Bronchial epithelial cell (primary cell): ENCODE measurements around the gene RPL37. TPM values are rescaled to one million over a fixed set of nuclear protein-coding genes. Genes with fewer than 3 reads are reported as not detected.

Source experiments
- DNase-seq: peaks from one replicate; pipeline ENCODE4 v3.0.0-alpha.2; 2010; ENCODE audit warnings: low read depth
- FAIRE-seq: peaks from 2 replicates; lab custom pipeline; 2011; peaks lifted over from hg19 to GRCh38; lab: Jason Lieb, UNC
- H3K27me3 ChIP-seq: 2 replicates; pipeline ENCODE4 v1.5.1; 2011; ENCODE audit warnings: low read length; ENCODE audit not compliant: control insufficient read depth, insufficient read depth
- H3K36me3 ChIP-seq: 2 replicates; pipeline ENCODE4 v1.5.1; 2011; ENCODE audit warnings: low read length; ENCODE audit not compliant: control insufficient read depth, insufficient read depth
- H3K4me3 ChIP-seq: 2 replicates; pipeline ENCODE4 v1.5.1; 2011; ENCODE audit warnings: mild to moderate bottlenecking, low read depth, low read length, control low read depth
- total RNA-seq: library from RNA; depleted of rRNA; stranded (reverse); fragments of >200 nt; gene quantifications from 2 replicates; pipeline ENCODE4 v1.2.1, GENCODE V29; 2014
- TF ChIP-seq, protein P1 (sequence below): IDR thresholded peaks from 2 replicates; pipeline ENCODE4 v1.5.1; 2011; ENCODE audit warnings: mild to moderate bottlenecking, moderate library complexity, low read length, control low read depth, inconsistent platforms; ENCODE audit not compliant: insufficient read depth, severe bottlenecking

Gene RPL37
- total RNA-seq, 1 donor from 2014 or later: 264 TPM

DNA sequence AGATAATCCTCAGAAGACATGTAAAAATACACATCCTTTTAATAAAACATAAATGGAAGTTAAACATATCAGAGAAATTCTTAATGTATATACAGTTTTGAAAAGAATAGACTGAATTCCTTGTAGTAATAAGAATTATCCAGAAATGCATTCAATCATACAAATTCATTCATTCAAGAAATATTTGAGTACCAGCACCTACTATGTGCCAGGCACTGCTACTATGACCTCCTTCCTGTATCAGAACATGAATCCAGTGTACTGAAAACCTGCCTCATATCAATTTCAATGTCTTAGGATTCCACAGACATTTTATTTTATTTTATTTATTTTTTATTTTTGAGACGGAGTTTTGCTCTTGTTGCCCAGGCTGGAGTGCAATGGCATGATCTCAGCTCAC lies 50.1 kb downstream of the RPL37 start:
- TF ChIP-seq, protein P1, sequence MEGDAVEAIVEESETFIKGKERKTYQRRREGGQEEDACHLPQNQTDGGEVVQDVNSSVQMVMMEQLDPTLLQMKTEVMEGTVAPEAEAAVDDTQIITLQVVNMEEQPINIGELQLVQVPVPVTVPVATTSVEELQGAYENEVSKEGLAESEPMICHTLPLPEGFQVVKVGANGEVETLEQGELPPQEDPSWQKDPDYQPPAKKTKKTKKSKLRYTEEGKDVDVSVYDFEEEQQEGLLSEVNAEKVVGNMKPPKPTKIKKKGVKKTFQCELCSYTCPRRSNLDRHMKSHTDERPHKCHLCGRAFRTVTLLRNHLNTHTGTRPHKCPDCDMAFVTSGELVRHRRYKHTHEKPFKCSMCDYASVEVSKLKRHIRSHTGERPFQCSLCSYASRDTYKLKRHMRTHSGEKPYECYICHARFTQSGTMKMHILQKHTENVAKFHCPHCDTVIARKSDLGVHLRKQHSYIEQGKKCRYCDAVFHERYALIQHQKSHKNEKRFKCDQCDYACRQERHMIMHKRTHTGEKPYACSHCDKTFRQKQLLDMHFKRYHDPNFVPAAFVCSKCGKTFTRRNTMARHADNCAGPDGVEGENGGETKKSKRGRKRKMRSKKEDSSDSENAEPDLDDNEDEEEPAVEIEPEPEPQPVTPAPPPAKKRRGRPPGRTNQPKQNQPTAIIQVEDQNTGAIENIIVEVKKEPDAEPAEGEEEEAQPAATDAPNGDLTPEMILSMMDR: no peak
- no peak for DNase-seq
- Histone ChIP-seq H3K4me3 (no peak overlapping the region), H3K36me3 (no peaks in the 10 kb centered on the region), H3K27me3 (no peaks in the 10 kb centered on the region)
- FAIRE-seq: no peak

- Histone ChIP-seq H3K27me3 (no peaks in the 10 kb centered on the region), H3K36me3 (no peaks in the 10 kb centered on the region), H3K4me3 (no peak overlapping the region)
- FAIRE-seq (no peak), DNase-seq (no peak)
- TF ChIP-seq, protein P1: no peak
These were observed 50.9 kb downstream of the RPL37 start for GRCh38 chr5:40784027-40784653.

GRCh38 chr5:40781843-40782409 lies 53.1 kb downstream of the RPL37 start:
- no peak overlapping the region for H3K4me3 ChIP-seq
- TF ChIP-seq, protein P1: no peak
- FAIRE-seq (no peak), DNase-seq (peak; percentile 4)
- no peaks in the 10 kb centered on the region for H3K27me3 ChIP-seq
- H3K36me3 ChIP-seq: no peaks in the 10 kb centered on the region

GRCh38 chr5:40780858-40781257 lies 54.2 kb downstream of the RPL37 start:
- no peak overlapping the region for H3K4me3 ChIP-seq
- no peaks in the 10 kb centered on the region for H3K27me3 ChIP-seq
- FAIRE-seq (no peak), DNase-seq (no peak)
- H3K36me3 ChIP-seq: no peaks in the 10 kb centered on the region
- TF ChIP-seq, protein P1: no peak

DNA sequence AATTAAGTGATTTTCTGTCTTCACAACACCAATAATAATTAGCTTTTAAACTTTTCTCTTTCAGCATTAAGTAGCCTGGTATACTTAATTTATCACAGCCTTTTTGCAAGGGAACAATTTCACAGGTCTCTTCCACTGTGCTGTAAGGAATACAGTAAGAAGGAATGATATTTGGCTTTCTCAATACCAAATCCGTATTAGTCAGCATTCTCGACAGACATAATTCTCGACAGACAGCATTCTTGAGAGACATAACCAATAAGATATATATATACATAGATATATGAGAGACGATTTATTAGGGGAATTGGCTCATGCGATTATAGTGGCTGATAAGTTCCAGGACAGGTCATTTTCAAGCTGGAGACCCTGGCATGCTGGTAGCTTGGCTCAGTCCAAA lies 54.8 kb downstream of the RPL37 start:
- TF ChIP-seq, protein P1: no peak
- H3K4me3 ChIP-seq: no peak overlapping the region
- no peaks in the 10 kb centered on the region for H3K27me3 ChIP-seq
- DNase-seq: no peak
- H3K36me3 ChIP-seq: no peaks in the 10 kb centered on the region
- no peak for FAIRE-seq

DNA sequence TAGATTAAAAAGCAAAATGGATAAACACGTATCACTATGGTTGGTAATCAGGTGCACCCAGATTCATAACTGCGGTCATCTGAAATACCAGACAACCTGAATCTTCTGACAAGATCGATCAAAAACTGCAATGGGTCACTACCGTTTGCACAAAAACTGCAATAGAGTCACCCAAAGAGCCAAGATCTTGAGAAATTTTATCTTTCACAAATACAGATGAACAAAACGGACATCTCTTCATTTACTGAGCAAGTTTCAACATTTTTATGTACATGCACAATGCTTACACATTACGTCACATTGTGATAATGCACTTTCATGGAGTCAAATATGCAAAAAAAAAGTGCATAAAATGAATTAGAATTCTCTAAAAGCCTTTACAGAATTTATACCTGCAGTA lies 55.5 kb downstream of the RPL37 start:
- H3K4me3 ChIP-seq: no peak overlapping the region
- H3K27me3 ChIP-seq: no peaks in the 10 kb centered on the region
- no peaks in the 10 kb centered on the region for H3K36me3 ChIP-seq
- FAIRE-seq: no peak
- TF ChIP-seq, protein P1: no peak
- no peak for DNase-seq
